ENCODE data around the gene MISP. TPM values are rescaled to one million over a fixed set of nuclear protein-coding genes. Genes with fewer than 3 reads are reported as not detected.

MISP gene
- polyA plus RNA-seq, 4 donors: 7.6 to 9.7 (median 8.0) TPM

GRCh38 chr19:768424-768823 lies 17.5 kb downstream of the MISP start:
- no peak for DNase-seq (ENCODE audit: low read depth in 4 of 4, low spot score in 3 of 4)

DNA sequence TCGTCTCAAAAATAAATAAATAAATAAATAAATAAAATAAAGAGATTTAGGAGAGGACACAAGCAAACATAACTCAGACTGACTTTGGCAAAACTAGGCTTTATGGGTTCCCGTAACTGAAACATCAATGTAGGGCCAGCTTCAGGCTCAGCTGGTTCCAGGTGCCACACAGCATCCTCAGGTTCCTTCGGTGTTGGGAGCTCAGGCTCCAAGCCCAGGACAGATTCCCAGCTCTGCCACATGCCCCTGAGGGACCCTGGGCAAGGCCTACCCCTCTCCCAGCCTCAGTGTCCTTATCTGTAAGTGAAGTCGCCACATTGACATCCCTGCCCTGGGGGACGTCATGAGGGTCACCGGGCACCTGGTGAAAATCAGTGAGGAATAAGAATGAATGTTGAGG lies 18.7 kb downstream of the MISP start:
- no peak for DNase-seq (ENCODE audit: low read depth in 4 of 4, low spot score in 3 of 4)

DNA sequence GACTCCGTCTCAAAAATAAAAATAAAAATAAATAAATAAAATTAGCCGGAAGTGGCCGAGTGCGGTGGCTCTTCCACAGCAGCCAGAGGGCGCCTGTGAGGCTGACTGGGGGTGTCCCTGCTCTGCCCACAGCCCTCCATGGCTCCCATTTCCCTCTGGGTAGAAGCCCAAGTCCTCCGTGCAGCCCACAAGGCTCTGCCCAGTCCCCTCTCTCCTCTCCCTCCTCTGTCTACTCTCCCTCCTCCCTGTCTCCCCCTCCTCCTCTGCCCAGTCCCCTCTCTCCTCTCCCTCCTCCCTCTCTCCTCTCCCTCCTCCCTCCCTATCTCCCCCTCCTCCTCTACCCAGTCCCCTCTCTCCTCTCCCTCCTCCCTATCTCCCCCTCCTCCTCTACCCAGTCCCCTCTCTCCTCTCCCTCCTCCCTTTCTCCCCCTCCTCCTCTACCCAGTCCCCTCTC lies 20.4 kb downstream of the MISP start:
- no peak for DNase-seq (ENCODE audit: low read depth in 4 of 4, low spot score in 3 of 4)

GRCh38 chr19:772063-772462 lies 21.2 kb downstream of the MISP start:
- DNase-seq (ENCODE audit: low read depth in 4 of 4, low spot score in 3 of 4): no peak

DNA sequence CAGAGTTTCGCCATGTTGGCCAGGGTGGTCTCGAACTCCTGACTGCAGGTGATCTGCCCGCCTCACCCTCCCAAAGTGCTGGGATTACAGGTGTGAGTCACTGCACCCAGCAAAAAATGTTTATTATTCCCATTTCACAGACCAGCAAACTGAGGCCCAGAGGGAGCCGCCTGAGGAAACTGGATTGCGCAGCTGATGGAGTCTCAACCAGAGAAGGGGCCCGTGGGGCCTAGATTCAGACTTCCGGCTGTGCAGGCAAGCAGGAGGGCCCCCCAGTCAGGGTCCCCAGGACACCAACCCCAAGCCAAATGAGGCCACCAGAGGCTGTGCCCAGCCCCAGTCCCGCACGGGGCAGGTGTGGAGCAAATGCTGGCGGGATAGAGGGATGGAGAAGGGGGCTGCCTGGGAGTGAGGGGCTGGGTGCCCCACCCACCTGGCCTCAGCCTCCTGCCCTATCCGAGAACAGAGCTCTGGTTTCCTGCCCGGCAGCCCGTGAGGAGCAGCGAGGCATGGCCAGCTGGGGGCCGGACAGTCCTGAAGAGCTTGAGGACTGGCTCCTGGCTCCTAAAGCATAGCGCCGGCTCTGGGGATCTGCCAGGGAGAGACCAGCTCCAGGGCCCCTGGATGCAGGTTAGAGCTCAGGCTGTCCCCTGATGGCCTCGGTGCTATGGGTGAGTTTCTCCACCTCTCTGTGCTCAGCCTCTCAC lies 22.0 kb downstream of the MISP start:
- no peak for DNase-seq (ENCODE audit: low read depth in 4 of 4, low spot score in 3 of 4)

DNA sequence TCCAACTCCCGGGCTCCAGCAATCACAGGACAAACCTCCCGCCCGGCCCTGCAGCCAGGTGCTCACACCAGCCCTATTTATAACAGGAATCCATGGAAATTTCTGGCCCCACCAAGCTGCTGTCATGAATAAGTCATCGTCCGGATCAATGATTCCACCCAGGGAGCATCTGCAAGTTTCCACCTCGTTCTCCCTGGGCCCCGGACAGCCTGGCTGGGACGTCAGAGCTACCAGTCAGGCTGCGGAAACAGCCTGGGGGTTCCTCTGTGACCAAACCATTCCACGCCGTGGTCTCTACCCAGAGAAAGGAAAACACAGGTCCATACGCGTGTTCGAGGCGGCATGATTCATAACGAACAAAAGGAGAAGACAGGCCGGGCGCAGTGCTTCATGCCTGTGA lies 25.6 kb downstream of the MISP start:
- DNase-seq (ENCODE audit: low read depth in 4 of 4, low spot score in 3 of 4): no peak

DNA sequence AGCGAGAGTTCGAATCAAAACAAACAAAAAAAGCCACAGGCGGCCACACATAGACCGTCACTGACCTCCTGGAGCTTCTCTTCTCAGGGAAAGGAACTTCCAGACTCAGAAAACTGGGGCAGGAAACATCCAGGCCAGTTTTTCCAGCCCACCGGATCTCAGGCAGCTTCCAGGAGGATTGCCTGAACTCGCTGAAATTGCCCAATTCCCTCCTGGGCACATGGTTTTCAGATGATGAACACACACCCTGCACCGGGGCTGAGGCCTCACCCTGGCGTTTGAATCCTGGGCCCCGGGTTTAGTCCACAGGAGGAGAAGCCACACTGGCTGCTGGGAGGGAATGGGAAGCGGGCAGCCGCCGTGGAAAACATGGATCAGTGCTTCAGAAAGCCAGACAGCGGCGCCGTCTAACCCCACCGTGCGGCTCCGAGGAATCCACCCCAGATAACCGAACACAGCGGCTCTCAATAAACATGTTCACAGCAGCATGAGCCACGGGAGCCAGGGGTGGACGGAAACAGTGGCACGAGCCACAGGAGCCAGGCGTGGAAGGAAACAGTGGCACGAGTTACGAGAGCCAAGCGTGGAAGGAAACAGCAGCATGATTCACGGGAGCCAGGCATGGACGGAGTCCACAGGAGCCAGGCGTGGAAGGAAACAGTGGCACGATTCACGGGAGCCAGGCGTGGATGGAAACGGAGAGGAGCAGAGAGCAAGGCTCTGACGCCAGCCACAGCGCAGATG lies 28.2 kb downstream of the MISP start:
- no peak for DNase-seq (ENCODE audit: low read depth in 4 of 4, low spot score in 3 of 4)

DNA sequence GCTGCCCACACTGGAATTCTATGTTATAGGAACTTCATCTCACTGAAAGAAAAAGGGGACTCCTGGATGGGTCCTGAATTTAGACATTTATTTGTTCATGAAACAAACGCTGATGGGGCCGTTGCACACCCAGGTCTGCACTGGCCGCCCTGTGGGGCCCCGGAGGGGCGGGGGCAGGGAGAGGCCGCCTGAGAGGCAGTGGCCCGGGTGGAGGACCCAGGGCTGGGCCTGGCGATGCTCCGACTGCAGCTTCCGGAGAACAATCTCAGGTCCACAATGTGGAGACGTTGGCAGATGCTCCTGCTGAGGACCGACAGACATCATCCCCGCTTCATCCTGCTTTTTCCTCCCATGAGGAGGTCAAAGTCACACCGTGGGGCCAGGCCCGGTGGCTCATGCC lies 30.0 kb downstream of the MISP start:
- DNase-seq (ENCODE audit: low read depth in 4 of 4, low spot score in 3 of 4): no peak

DNA sequence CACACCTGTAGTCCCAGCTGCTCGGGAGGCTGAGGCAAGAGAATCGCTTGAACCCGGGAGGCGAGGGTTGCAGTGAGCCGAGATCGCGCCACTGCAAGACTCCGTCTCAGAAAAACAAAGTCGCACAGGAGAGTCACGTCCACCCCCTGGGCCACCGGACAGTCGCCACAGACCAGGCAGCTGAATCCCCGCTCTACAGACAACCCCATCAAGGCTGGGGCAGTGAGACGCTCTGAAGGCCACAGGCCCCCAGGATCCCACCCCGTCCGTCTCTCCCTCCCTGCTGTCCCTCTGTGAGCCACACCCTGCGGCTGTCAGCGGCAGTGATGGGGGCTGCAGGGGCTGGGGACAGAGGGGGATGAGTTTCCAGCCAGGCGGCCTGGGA lies 30.9 kb downstream of the MISP start:
- DNase-seq (ENCODE audit: low read depth in 4 of 4, low spot score in 3 of 4): no peak

DNA sequence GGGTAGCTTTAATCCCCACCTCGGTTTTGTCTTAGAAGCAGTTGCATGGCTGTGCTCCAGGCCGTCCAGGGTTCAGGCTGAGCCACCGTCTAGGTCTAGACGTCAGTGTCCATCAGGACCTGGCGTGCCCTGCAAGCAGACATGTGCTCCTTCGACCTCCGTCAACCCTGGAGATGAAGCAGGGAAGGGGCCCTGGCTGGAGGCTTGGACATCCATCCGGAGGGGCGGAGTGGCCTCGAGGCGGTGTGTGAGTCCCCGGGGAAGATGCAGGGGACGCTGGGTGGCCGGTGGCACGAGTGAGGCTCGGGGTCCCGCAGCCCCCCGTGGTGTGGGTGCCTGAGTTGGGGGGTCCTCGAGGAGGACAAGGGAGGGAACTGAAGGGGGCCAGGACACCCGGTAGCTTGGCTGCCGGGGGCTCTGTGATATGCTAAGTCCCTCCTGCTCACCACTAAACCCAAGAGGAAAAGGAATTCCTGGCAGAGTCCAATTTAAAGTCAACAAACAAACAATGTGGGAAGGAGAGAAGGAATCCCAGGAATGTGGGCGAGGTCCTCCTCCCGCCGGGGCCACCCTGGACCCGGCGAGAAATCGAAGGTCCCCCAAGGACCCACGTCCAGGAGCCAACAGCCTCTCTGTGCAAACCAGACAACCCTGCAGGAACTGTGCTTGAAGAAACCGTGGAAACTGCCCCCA lies 31.4 kb downstream of the MISP start:
- no peak for DNase-seq (ENCODE audit: low read depth in 4 of 4, low spot score in 3 of 4)

GRCh38 chr19:782878-783668 lies 32.2 kb downstream of the MISP start:
- no peak for DNase-seq (ENCODE audit: low read depth in 4 of 4, low spot score in 3 of 4)

- DNase-seq (ENCODE audit: low read depth in 4 of 4, low spot score in 3 of 4): no peak
Measured at GRCh38 chr19:784541-784940, 33.6 kb downstream of the MISP start.

DNA sequence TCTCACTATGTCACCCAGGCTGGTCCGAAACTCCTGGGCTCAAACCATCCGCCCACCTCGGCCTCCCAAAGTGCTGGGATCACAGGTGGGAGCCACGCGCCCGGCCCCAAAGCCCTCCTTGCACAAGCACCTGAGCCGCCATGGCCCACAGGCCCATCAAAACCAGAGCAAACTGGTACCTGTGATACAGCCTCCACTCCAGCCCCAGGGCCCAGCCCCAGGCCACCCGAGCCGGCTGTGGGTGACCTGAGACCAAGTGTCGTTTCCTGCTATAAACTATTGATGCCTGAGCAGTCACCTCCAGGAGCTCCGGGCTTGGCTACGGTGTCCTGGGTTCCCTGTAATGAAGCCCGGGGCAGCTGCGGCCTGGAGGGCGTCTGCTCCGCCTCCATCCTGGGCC lies 36.6 kb downstream of the MISP start:
- DNase-seq (ENCODE audit: low read depth in 4 of 4, low spot score in 3 of 4): no peak

- no peak for DNase-seq (ENCODE audit: low read depth in 4 of 4, low spot score in 3 of 4)
Measured at GRCh38 chr19:788686-788982, 37.7 kb downstream of the MISP start.

DNA sequence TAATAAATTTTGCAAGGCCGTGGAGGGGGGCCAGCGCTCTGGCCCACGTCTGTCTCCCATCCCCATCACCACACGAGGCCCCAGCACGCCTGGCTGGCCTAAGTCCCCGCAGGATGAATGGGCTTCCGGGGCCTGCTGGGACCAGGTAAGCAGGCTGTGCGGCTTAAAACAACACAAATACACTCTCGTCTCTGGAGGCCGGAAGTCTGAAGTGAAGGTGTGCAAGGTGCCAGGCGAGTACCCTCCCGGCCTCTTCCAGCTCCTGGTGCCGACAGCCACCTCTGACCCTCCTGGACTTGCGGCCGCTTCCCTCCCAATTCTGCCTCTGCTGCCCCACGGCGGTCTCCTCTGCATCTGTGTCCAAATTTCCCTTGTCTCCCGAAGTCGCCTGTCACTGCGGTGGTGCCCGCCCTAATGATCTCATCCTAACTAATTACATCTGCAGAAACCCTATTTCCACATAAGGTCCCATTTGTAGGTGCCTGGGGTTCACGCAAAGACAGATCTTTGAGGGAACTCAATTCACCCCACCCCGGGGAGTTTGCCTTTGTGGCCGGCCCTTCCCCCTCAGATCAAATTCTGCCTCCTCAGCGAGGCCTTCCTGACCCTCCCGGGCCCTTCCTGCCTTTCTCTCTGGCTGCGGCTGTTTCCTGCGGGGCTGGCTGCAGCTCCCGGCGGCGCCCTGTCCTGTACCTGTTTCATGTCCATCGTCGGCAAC lies 38.2 kb downstream of the MISP start:
- DNase-seq (ENCODE audit: low read depth in 4 of 4, low spot score in 3 of 4): no peak

GRCh38 chr19:789701-790060 lies 38.8 kb downstream of the MISP start:
- no peak for DNase-seq (ENCODE audit: low read depth in 4 of 4, low spot score in 3 of 4)

- DNase-seq (ENCODE audit: low read depth in 4 of 4, low spot score in 3 of 4): no peak
Measured at GRCh38 chr19:791007-791566, 40.2 kb downstream of the MISP start.

DNA sequence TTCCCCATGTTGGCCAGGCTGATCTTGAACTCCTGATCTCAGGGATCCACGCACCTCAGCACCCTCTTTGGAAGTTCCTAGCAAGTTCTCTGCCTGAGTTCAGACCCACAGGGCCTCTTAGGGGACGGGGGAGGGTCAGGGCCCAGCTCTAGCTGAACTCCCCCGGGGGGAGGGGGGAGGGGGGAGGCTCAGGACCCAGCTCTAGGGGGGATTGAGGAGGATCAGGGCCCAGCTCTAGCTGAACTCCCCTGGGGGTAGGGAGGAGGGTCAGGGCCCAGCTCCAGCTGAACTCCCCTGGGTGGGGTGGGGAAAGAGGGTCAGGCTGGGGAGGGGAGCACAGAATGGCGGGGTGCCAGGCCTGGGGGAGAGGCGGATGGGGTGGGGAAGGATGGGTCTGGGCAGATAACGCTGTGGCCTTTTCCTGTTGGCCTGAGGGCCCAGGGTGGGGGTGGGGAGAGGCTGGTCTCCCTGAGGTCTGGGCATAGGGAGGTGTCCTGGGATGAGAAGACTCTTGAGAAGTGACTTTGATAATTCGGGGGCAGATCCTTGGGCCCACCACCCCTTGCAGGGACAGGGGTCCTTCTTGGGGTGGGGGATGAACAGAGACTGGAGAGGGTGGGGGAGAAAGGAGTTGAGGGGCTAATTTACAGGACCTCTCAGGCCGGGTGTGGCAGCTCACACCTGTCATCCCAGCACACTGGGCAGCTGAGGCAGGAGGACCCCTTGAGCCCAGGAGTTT lies 40.8 kb downstream of the MISP start:
- DNase-seq (ENCODE audit: low read depth in 4 of 4, low spot score in 3 of 4): no peak

DNA sequence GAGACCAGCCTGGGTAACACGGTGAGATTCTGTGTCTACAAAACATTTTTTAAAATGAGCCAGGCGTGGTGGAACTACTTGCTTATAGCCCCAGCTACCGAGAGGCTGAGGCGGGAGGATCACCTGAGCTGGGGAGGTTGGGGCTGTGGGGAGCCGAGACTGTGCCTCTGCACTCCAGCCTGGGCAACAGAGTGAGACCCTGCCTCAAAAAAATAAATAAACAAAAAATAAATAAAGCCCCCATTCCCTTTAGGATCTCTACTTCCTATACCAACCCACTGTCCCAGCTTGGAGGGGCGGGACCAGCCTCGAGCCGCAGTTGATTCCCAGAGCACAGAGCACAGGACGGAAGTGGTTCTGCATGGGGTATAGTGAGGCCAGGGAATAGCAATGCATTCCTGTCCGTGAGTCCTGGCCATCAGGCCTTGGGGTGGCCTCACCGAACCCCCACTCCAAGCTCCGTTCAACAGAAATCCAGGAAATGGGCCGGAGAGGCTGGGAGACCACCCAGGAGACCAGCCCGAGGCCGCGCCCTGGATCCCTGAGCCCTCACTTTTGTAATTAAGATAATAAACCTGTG lies 41.5 kb downstream of the MISP start:
- no peak for DNase-seq (ENCODE audit: low read depth in 4 of 4, low spot score in 3 of 4)

All from right renal pelvis (tissue), 4 donors.